Astrocyte (in vitro differentiated cells and primary cell): Measurements from ENCODE around the gene GPR39. TPM values are rescaled to one million over a fixed set of nuclear protein-coding genes. Genes with fewer than 3 reads are reported as not detected.

Experiments used
- DNase-seq: peaks from one replicate; pipeline ENCODE4 v3.0.0-alpha.2; 2010; ENCODE audit warnings: low read depth
- FAIRE-seq: peaks from 2 replicates; lab custom pipeline; 2011; peaks lifted over from hg19 to GRCh38; lab: Jason Lieb, UNC
- H2AFZ ChIP-seq: 2 replicates; pipeline ENCODE4 v1.6.0; 2012; ENCODE audit warnings: low read depth, low read length, inconsistent platforms
- H3K27ac ChIP-seq: 2 replicates; pipeline ENCODE4 v1.5.1; 2011; ENCODE audit warnings: low read depth, low read length, inconsistent platforms
- H3K27me3 ChIP-seq: 2 replicates; pipeline ENCODE4 v1.6.0; 2011; ENCODE audit warnings: low read length, inconsistent platforms; ENCODE audit not compliant: insufficient read depth
- H3K36me3 ChIP-seq: 2 replicates; pipeline ENCODE4 v1.5.1; 2011; ENCODE audit warnings: low read length, inconsistent platforms; ENCODE audit not compliant: insufficient read depth
- H3K4me1 ChIP-seq: 2 replicates; pipeline ENCODE4 v1.5.1; 2011; ENCODE audit warnings: low read length, inconsistent platforms; ENCODE audit not compliant: insufficient read depth
- H3K4me2 ChIP-seq: 2 replicates; pipeline ENCODE4 v1.6.0; 2012; ENCODE audit warnings: low read length, inconsistent platforms
- H3K4me3 ChIP-seq: 2 replicates; pipeline ENCODE4 v1.5.1; 2011; ENCODE audit warnings: low read depth, mild to moderate bottlenecking, low read length, inconsistent platforms; ENCODE audit not compliant: insufficient read depth
- H3K79me2 ChIP-seq: 2 replicates; pipeline ENCODE4 v1.6.0; 2012; ENCODE audit warnings: mild to moderate bottlenecking, low read length, inconsistent platforms; ENCODE audit not compliant: insufficient read depth
- H3K9ac ChIP-seq: 2 replicates; pipeline ENCODE4 v1.6.0; 2012; ENCODE audit warnings: mild to moderate bottlenecking, low read length, inconsistent platforms
- H3K9me3 ChIP-seq: 2 replicates; pipeline ENCODE4 v1.5.1; 2012; ENCODE audit warnings: low read depth, mild to moderate bottlenecking, low read length, inconsistent platforms; ENCODE audit not compliant: insufficient read depth
- H4K20me1 ChIP-seq: 2 replicates; pipeline ENCODE4 v1.6.0; 2012; ENCODE audit warnings: low read length, inconsistent platforms; ENCODE audit not compliant: insufficient read depth
- H3K27ac Mint-ChIP-seq: one replicate; pipeline ENCODE4 v1.8.0; 2021; ENCODE audit warnings: mild to moderate bottlenecking, mixed read lengths; ENCODE audit not compliant: unreplicated experiment
- H3K27me3 Mint-ChIP-seq: one replicate; pipeline ENCODE4 v1.8.0; 2021; ENCODE audit warnings: low read depth, mixed read lengths; ENCODE audit not compliant: unreplicated experiment
- H3K36me3 Mint-ChIP-seq: one replicate; pipeline ENCODE4 v1.8.0; 2021; ENCODE audit warnings: low read depth, mixed read lengths; ENCODE audit not compliant: unreplicated experiment
- H3K4me1 Mint-ChIP-seq: one replicate; pipeline ENCODE4 v1.8.0; 2021; ENCODE audit warnings: low read depth, mixed read lengths; ENCODE audit not compliant: unreplicated experiment
- H3K4me3 Mint-ChIP-seq: one replicate; pipeline ENCODE4 v1.8.0; 2021; ENCODE audit warnings: mild to moderate bottlenecking, moderate library complexity, mixed read lengths; ENCODE audit not compliant: unreplicated experiment
- H3K9me3 Mint-ChIP-seq: one replicate; pipeline ENCODE4 v1.8.0; 2021; ENCODE audit warnings: mild to moderate bottlenecking, mixed read lengths; ENCODE audit not compliant: unreplicated experiment
- CTCF ChIP-seq: IDR thresholded peaks from 2 replicates; pipeline ENCODE4 v1.5.1; 2011; ENCODE audit warnings: low read depth, mild to moderate bottlenecking, inconsistent platforms, low read length, moderate library complexity; ENCODE audit not compliant: insufficient read depth
- EZH2 ChIP-seq: IDR thresholded peaks from 2 replicates; pipeline ENCODE4 v1.6.1; 2012; ENCODE audit warnings: mild to moderate bottlenecking, low read length, inconsistent platforms; ENCODE audit not compliant: insufficient read depth
- total RNA-seq: library from RNA; stranded (reverse); gene quantifications from 2 replicates; pipeline ENCODE4 v1.2.1, GENCODE V29; 2021

GPR39 gene
- total RNA-seq, 1 donor from 2014 or later: 4.4 TPM

GRCh38 chr2:132544006-132544630 is 127.5 kb downstream of the GPR39 start:
- no peak overlapping the region for H3K4me3 Mint-ChIP-seq
- H3K9ac ChIP-seq: no peak overlapping the region
- no peak for FAIRE-seq
- peak overlapping the region; percentile 60 for H3K27ac Mint-ChIP-seq
- no peak overlapping the region for H2AFZ ChIP-seq
- peaks cover 10% of the 10 kb centered on the region for H3K9me3 ChIP-seq
- peaks cover 3% of the 10 kb centered on the region for H3K9me3 Mint-ChIP-seq
- H3K4me1 Mint-ChIP-seq: peaks cover 14% of the 10 kb centered on the region
- H3K36me3 ChIP-seq: no peaks in the 10 kb centered on the region
- H3K27ac ChIP-seq: no peak overlapping the region
- DNase-seq: no peak
- no peaks in the 10 kb centered on the region for H3K4me1 ChIP-seq
- H3K79me2 ChIP-seq: no peaks in the 10 kb centered on the region
- no peak overlapping the region for H3K4me3 ChIP-seq
- no peaks in the 10 kb centered on the region for H4K20me1 ChIP-seq
- no peak overlapping the region for H3K4me2 ChIP-seq
- H3K36me3 Mint-ChIP-seq: peaks cover 2% of the 10 kb centered on the region
- no peaks in the 10 kb centered on the region for H3K27me3 ChIP-seq
- no peaks in the 10 kb centered on the region for H3K27me3 Mint-ChIP-seq
- no peak for TF ChIP-seq EZH2
- no peak for TF ChIP-seq CTCF

- peaks cover 21% of the 10 kb centered on the region for H3K4me1 Mint-ChIP-seq
- no peak overlapping the region for H3K4me3 Mint-ChIP-seq
- H2AFZ ChIP-seq: no peak overlapping the region
- no peak overlapping the region for H3K9ac ChIP-seq
- peak; percentile 67 for TF ChIP-seq CTCF
- TF ChIP-seq EZH2: no peak
- H3K27me3 Mint-ChIP-seq: no peaks in the 10 kb centered on the region
- no peaks in the 10 kb centered on the region for H3K79me2 ChIP-seq
- H3K9me3 Mint-ChIP-seq: peaks cover 3% of the 10 kb centered on the region
- peaks cover 2% of the 10 kb centered on the region for H3K36me3 Mint-ChIP-seq
- FAIRE-seq (no peak), DNase-seq (peak; percentile 56)
- no peaks in the 10 kb centered on the region for H3K27me3 ChIP-seq
- H3K36me3 ChIP-seq: no peaks in the 10 kb centered on the region
- no peaks in the 10 kb centered on the region for H4K20me1 ChIP-seq
- no peak overlapping the region for H3K4me2 ChIP-seq
- H3K4me1 ChIP-seq: no peaks in the 10 kb centered on the region
- H3K4me3 ChIP-seq: no peak overlapping the region
- peaks cover 10% of the 10 kb centered on the region for H3K9me3 ChIP-seq
- no peak overlapping the region for H3K27ac Mint-ChIP-seq
- H3K27ac ChIP-seq: no peak overlapping the region
Measured at GRCh38 chr2:132547090-132547687, 130.6 kb downstream of the GPR39 start.
